ENCODE data around the gene CDKN2A. TPM values are rescaled to one million over a fixed set of nuclear protein-coding genes. Genes with fewer than 3 reads are reported as not detected.
A peak's percentile ranks its signal among the peaks of the same experiment; 100 is the strongest.
"Not testable (repeated sequence)": the region's sequence is repeated elsewhere in the genome, so short reads cannot be mapped to it uniquely, and the experiment has no call there.

The CDKN2A gene
- polyA plus RNA-seq, 1 experiment: 20.0 TPM

DNA sequence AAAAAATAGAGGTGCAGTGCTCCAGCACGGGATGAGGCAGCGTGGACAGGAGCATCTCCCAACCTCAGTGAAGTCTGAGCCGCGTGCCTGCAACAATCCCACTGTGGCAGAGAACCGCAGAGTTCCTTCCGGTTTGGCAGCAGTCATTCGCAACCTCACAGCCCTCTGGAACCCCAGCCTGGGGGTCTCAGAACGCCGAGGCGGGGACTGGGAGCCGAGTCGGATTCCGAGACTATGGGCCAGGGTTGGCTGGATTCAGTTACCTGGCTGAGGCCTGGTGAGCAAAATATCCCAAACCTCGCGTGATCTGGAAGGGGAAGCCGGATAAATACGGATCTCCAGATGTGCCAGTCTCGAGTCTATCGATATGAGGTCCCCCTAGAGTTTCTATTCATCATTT lies 27.0 kb downstream of the CDKN2A start:
- Histone ChIP-seq H3K4me3 (ENCODE audit: low read depth, low read length) (no peak overlapping the region), H3K27me3 (ENCODE audit: control insufficient read depth, insufficient read depth, low read length) (peaks cover 42% of the 10 kb centered on the region), H3K36me3 (ENCODE audit: control insufficient read depth, insufficient read depth, low read length) (no peaks in the 10 kb centered on the region)
- DNase-seq (ENCODE audit: low read depth): no peak
- TF ChIP-seq, protein P1, sequence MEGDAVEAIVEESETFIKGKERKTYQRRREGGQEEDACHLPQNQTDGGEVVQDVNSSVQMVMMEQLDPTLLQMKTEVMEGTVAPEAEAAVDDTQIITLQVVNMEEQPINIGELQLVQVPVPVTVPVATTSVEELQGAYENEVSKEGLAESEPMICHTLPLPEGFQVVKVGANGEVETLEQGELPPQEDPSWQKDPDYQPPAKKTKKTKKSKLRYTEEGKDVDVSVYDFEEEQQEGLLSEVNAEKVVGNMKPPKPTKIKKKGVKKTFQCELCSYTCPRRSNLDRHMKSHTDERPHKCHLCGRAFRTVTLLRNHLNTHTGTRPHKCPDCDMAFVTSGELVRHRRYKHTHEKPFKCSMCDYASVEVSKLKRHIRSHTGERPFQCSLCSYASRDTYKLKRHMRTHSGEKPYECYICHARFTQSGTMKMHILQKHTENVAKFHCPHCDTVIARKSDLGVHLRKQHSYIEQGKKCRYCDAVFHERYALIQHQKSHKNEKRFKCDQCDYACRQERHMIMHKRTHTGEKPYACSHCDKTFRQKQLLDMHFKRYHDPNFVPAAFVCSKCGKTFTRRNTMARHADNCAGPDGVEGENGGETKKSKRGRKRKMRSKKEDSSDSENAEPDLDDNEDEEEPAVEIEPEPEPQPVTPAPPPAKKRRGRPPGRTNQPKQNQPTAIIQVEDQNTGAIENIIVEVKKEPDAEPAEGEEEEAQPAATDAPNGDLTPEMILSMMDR (IDR thresholded peaks at IDR 0.05; ENCODE audit: insufficient read depth, low read depth, low read length): no peak
- POLR2A ChIA-PET: no interaction called here
- CTCF ChIA-PET: interaction anchor here (4.3 kb wide), 1 partner anchor 41 kb away, joined by 25 read pairs; the partner anchor contains the start of gene CDKN2B

DNA sequence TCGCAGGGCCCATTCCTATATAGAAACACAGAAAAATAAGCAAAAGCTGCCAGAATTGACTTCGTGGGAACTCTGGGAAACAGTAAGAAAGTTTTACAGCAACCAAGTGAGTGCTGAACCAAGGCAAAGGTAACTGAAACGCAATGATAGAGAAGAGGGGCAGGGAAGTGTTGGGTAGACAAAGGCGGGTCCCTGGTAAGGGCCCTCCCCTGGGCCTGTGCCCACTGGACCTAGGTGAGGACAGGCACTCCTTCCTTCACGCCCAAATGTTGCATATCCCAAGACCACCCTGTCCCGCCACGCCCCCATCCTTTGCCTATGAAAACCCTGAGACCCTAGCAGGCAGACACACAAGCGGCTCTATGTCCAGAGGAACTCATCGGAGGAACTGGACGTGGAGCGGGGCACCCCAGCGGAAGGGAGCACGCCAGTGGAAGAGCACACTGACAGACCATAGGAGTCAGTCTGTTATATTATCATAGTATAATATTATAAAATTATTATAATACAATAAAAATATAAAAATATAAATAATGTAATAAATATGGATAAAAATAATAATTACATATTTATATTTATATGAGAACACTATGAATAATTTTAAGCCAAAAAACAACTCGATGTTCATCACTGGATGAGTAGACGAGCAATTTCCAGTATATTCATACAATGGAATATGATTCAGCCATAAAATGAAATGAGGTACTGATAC lies 27.9 kb downstream of the CDKN2A start:
- Histone ChIP-seq H3K4me3 (ENCODE audit: low read depth, low read length) (no peak overlapping the region), H3K27me3 (ENCODE audit: control insufficient read depth, insufficient read depth, low read length) (peaks cover 42% of the 10 kb centered on the region), H3K36me3 (ENCODE audit: control insufficient read depth, insufficient read depth, low read length) (no peaks in the 10 kb centered on the region)
- DNase-seq (ENCODE audit: low read depth): no peak
- TF ChIP-seq, protein P1 (IDR thresholded peaks at IDR 0.05; ENCODE audit: insufficient read depth, low read depth, low read length): no peak
- ChIA-PET CTCF (interaction anchor here (0.7 kb wide), 2 partner anchors 13 to 271 kb away, joined by 3 read pairs; no protein-coding TSS in a partner anchor), POLR2A (no interaction called here)

DNA sequence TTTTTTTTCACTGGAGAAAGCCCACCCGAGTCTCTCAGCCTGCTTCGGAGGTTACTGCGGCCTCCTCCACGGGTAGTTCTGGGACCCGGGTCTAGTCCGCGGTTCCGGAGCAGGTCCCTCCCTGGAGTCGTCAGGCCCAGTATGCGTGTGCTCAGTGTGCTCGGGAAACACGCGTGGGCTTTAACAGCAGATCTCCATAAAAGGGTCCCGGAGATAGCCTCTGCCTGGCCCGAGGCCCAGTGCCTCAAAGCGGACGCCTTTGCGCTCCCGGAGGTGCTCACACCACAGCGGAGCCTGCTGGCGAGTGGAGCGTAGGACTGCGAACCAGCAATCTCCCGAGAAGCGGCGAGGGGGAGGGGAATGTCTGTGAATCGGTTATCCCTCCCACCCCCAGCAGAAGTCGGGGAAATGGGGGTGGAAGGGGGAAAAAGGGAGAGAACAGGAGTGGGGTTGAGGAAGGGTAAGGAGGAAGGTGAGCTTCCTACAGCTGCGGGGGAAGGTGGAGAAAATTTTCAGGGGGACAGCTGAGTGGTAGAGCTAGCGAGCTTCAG lies 28.7 kb downstream of the CDKN2A start:
- CTCF ChIA-PET: interaction anchor here (0.7 kb wide), 2 partner anchors 14 to 272 kb away, joined by 3 read pairs; no protein-coding TSS in a partner anchor
- peak overlapping the region; percentile 30 for H3K4me3 ChIP-seq (ENCODE audit: low read depth, low read length)
- POLR2A ChIA-PET: no interaction called here
- TF ChIP-seq, protein P1 (IDR thresholded peaks at IDR 0.05; ENCODE audit: insufficient read depth, low read depth, low read length): peak; percentile 78
- no peak for DNase-seq (ENCODE audit: low read depth)
- H3K36me3 ChIP-seq (ENCODE audit: control insufficient read depth, insufficient read depth, low read length): no peaks in the 10 kb centered on the region
- H3K27me3 ChIP-seq (ENCODE audit: control insufficient read depth, insufficient read depth, low read length): peaks cover 36% of the 10 kb centered on the region

DNA sequence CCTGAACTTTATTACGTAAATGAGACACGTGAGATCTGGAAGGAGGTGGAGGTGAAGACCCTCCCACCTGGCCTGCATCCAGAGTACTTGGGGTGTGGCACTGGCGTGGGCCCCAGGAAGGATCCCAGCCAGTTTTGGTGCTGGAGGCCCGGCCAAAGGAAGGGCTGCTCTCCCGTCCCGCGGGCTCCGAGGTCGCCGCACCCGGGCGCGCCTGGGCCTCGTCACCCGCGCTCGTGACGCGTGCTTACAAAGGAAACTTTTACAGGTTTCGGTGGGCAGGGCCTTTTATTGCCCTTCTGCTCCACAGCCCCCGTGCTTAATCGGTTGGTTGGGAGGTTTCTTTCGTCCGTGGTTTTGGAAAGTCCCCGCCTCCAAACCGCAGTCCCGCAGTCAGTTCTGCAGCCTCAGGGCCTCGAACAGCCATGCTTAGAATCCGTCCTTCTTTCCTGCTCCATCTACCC lies 29.2 kb downstream of the CDKN2A start:
- ChIA-PET CTCF (interaction anchor here (1.5 kb wide), 1 partner anchor 10 kb away, joined by 5 read pairs; no protein-coding TSS in a partner anchor), POLR2A (no interaction called here)
- TF ChIP-seq, protein P1 (IDR thresholded peaks at IDR 0.05; ENCODE audit: insufficient read depth, low read depth, low read length): no peak
- DNase-seq (ENCODE audit: low read depth): no peak
- H3K4me3 ChIP-seq (ENCODE audit: low read depth, low read length): peak overlapping the region; percentile 30
- peaks cover 31% of the 10 kb centered on the region for H3K27me3 ChIP-seq (ENCODE audit: control insufficient read depth, insufficient read depth, low read length)
- H3K36me3 ChIP-seq (ENCODE audit: control insufficient read depth, insufficient read depth, low read length): no peaks in the 10 kb centered on the region

DNA sequence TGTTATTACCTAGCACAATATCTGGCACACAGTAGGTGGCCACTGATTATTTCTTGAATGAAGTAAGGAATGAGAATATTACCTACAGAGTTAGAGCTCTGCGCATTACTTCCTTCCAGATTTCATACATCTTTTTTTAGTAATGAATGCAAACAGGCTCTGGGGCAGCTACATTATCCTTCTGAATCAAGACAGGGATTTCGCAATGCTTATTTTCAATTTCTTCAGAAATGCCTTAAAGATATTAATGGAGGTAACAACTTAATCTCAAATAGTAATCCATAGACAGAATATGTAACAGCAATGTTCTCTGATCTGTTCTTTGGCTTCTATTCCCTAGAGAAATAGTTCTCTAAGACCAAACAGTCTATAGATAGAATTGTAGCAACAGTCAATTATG lies 32.6 kb downstream of the CDKN2A start:
- Histone ChIP-seq H3K4me3 (ENCODE audit: low read depth, low read length) (no peak overlapping the region), H3K27me3 (ENCODE audit: control insufficient read depth, insufficient read depth, low read length) (peaks cover 10% of the 10 kb centered on the region), H3K36me3 (ENCODE audit: control insufficient read depth, insufficient read depth, low read length) (no peaks in the 10 kb centered on the region)
- no peak for DNase-seq (ENCODE audit: low read depth)
- ChIA-PET POLR2A (no interaction called here), CTCF (interaction anchor here (1.1 kb wide), 1 partner anchor 145 kb away, joined by 3 read pairs; no protein-coding TSS in a partner anchor)
- TF ChIP-seq, protein P1 (IDR thresholded peaks at IDR 0.05; ENCODE audit: insufficient read depth, low read depth, low read length): no peak

DNA sequence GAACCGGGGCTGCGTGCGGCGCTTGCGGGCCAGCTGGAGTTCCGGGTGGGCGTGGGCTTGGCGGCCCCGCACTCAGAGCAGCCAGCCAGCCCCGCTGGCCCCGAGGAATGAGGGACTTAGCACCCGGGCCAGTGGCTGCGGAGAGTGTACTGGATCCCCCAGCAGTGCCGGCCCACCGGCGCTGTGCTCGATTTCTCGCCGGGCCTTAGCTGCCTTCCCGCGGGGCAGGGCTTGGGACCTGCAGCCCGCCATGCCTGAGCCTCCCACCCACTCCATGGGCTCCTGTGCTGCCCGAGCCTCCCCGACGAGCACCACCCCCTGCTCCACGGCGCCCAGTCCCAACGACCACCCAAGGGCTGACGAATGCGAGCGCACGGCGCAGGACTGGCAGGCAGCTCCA lies 34.9 kb downstream of the CDKN2A start:
- CTCF ChIA-PET; DNase-seq (ENCODE audit: low read depth); H3K4me3 ChIP-seq (ENCODE audit: low read depth, low read length); H3K27me3 ChIP-seq (ENCODE audit: control insufficient read depth, insufficient read depth, low read length); H3K36me3 ChIP-seq (ENCODE audit: control insufficient read depth, insufficient read depth, low read length); POLR2A ChIA-PET: not testable (repeated sequence)

All from BJ (cell line).